ENCODE measurements around the gene COL6A3.

Gene COL6A3

GRCh38 chr2:237345891-237346640 lies 67.9 kb downstream of the COL6A3 start:
- DNase-seq, result no peak

GRCh38 chr2:237345411-237345810 lies 68.6 kb downstream of the COL6A3 start:
- no peak for DNase-seq

DNA sequence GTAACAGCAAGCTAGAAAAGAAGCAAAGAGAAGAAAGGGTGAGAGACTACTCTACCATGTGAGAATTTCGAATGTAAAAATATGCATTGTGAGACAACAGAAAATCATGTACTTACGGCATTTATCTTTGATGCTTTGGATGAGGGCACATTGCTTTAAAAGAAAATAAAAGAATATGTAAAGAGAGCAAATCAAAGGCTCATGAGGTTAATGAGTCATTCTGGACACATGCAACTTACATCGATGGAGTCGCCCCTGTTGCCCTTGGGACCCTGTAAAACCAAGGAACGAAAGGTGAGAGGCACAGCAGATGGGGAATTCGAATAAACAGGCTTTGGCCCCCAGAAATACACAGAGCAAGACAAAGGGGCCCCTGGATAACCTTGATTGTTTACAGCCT lies 69.0 kb downstream of the COL6A3 start:
- DNase-seq, result no peak

DNA sequence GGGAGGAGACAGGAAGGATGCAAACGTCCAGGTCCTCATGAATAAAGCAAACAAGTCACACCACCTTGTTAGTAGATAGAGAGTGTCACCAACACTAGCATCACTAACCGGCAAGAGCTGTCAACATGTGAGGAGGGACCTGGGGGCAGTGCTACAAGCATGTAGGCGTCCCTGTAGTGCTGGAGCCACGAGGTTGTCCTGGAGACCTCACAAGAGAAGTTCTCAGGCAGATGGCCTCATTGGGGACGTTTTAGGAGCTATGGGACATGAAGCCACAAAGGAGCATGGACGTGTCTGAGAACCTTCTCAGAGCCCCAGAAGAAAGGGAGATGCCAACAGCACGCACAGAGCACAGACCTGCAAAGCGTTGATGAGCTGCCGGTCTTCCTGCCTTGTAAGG lies 70.0 kb downstream of the COL6A3 start:
- no peak for DNase-seq

GRCh38 chr2:237341872-237342271 lies 72.1 kb downstream of the COL6A3 start:
- DNase-seq, result no peak

DNA sequence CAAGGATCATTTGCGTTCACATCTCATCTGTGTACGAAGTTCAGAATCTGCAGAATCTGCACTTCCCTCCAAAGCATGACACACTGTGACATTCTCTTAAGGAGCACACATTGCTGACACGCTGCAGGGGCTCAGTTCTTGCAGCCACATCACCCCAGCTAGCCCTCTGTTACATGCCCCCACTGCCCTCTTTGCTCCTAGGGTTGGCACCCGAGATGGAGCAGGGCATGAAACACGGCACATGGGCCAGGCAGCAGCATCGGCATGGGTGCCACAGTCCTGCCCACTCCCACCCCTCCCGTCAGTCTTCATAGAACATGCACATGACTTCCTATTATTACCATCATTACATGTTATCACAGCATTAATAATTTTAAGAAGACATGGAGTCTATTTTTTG lies 76.4 kb downstream of the COL6A3 start:
- DNase-seq, result no peak

DNA sequence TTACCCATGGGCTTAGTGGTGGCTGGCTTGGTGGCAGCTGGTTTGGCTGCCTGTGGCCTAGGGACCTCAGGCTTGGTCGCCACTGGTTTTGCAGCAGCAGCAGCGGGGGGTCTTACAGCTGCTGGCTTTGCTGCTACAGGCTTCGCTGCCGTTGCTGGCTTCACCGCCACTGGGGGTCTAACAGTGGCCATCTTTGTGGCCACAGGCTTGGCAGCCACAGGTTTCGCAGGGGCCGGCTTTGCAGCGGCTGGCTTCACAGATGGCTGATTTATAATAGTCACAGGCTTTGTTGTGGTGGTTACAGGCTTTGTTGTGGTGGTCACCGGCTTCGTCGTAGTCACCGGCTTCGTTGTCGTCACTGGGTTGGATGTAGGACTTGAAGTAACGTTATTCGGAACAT lies 77.8 kb downstream of the COL6A3 start:
- DNase-seq, result no peak

DNA sequence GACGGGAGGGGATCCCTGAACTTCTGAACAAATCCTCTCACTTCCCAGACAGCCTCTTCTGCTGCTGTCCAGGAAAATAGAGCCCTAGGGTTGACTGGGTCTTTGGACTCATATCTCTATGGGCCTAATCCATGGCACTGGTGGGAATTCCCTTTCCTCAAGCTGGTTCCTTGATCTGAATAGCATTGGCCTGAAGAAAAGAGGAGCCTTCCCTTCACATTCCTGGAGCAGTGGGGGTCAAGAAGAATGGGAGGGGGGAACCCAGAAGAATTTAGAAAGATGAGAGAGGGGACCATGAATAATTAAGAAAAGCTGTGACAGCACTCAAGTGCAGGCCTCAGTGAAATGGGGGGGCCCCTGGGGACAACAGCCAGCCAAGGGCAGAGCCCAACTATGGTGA lies 80.2 kb downstream of the COL6A3 start:
- DNase-seq, result no peak

DNA sequence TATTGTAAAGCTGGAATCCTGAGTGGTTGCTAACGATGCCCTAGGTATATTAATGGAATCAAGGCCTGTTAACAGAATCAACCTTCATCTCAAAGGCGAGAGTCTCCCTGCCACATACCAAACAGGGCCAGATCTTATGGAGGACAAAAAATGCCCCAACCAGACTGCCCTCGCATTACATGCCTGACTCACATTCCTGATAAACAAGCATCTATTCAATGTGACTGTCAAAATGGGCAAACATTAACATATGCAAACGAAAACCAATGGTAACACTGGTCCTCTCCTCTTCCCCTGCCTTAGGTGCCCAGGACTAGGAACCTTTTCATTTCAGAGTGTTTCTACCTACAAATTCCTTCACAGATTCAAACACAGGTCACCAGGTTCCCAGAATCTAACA lies 83.4 kb downstream of the COL6A3 start:
- DNase-seq, result no peak

DNA sequence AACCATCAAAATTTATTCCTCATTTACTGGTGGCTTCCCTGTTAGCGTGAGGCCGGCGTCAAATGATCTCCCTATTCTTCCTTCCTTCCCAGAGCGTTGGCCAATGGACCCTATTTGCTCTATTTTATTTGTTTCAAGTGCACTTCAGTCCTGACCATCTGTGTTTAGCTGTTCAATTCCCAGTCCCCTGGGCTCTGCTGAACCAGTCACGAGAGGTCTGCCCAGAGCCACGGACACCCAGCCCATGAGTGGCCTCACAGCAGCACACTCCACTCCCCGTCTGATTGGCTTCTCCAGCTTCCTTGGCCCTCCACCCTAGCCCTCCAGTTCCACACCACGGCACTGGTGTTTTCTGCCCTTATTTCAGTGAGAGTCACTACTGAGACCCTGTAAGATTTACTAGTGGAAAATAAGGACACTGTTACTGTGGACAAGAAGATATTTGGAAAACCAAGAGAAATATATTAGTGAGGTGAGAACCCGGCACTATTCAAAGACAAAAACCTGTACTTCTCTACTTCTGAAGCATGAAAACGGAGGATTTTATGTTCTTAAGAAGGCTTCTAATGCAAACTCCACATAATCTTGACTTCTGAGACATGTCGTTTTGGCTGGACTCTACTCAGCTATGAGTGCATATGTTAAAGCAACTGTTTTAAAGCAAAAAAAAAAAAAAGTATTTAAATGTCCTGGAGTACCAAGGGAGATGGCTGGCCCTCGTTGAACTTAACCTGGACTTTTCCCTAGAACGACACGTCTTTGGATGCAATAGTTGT lies 86.6 kb downstream of the COL6A3 start:
- DNase-seq, result no peak

GRCh38 chr2:237326266-237327171 lies 87.4 kb downstream of the COL6A3 start:
- DNase-seq, result no peak

DNA sequence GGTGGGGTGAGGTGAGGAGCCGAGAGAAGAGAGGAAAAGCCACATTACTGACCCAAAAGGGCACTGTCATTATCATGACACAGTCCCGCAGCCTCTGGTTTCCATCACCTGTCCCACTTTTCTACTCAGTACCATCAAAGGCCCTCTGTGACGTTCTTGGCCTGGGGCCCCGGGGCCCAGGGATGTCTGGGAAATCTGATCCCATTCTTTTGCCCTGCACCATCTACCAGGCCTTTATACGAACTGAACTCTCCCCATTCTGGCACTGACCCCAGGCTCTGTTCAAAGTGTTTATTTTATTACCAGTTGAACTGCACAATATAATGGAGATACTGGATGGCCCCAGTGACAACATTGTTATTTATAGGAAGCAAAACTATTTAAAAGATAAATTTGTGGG lies 89.1 kb downstream of the COL6A3 start:
- DNase-seq, result no peak

GRCh38 chr2:237324405-237324831 lies 89.5 kb downstream of the COL6A3 start:
- no peak for DNase-seq

DNA sequence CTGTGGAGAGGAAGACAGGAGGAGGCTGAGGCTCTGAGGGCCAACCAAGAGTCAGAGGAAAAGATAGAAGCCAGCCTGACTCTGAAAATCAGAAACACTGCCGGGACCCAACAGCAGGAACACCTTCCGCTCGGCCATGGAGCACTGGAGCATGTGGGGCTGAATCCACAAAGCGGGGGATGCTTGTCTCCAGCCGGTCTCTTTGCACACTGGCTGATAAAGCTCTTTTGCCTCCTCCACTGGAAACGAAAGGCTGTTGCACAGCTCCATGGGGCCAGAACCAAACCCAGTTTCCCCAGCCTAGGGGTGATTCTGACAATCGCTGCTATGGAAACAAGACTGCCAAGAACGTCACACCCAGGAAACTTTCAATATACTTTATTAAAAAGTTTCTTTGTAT lies 90.3 kb downstream of the COL6A3 start:
- no peak for DNase-seq

DNA sequence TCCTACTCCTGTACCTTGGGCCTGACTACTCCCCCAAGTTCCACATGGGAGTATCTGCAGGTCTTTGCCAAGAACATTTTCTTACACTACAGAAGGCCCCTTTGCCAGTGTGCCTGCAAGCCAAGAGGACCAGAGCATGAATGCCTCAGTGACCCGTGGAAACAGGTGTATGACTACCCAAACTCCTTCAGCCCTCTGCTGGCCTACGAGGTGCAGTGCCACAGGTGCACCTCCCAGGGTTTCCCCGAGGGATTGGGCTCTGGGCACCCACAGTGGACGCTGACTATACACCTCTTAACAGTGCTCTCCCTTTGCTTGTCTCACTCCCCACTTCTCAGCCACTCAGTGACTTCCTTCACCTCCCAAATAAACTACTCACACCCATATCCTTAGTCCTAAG lies 91.4 kb downstream of the COL6A3 start:
- no peak for DNase-seq

DNA sequence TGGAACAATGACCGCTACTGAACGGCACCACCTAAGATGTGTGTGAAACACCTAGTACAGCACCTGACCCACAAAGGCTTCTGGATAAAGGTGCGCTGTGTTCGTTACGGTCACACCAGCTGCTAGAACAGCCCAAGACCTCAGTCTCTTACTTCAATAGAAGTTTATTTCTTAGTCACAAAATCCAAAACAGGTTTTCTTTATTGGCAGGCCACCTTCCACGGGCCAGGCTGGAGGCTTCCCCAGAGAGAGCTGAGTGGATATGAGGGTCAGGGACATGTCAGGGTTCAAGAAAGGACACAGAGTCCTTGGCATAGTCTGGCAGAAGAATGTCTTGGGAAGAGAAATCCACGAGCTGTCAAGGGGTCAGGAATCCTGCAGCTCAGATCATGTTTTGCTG lies 92.2 kb downstream of the COL6A3 start:
- DNase-seq, result no peak

DNA sequence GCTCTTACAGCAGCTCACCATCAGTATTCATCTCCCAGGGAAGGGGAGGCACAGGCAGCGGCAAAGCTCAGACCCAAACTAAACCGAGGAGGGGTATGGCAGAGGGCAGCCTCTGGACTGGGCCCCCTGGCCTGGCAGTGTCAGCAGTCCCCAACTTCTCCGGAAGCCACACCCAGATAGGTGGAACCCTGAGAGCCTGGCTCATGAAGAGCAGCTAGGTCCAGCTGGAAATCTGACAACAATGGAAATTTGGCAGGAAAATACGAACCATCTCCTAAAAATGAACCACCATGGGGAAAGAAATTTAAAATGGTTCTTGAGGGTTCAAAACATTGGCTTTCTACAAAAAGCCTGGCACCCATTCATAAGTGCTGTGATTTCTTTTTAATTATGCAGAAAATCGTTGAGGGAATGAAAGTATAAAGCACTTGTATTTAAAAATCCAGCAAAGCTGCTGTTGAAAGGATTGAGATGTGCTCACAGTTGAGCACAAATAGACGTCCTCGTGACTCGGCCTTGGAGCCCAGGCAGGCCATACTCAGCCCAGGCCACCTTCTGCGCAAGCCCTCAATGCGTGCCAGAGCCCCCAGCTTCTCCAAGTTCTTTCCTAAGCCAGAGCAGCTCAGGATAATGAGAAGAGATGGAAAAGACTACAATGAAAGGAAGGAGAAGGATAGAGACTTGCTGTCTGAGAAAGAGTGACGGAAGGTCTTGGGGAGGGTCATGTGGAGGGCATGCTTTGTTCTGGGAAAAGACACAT lies 93.0 kb downstream of the COL6A3 start:
- no peak for DNase-seq

DNA sequence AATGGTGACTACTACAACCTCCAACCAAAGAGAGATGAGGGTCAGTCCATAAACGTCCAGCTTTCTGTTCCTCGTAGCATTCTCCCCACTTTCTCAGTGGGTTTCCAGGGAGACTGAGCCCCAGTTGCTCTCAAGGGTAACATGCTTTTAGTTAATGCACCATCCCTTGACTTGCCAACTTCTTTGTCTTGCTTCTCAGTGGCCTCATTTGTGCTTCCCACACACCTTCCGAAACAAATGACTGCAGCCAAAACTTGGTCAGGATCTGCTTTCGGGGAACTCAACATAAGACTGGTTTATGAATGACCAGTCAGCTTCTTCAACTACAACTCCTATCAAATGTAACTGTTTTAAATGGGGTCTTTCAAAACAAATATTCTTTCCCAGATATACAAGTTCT lies 94.1 kb downstream of the COL6A3 start:
- no peak for DNase-seq

- DNase-seq, result no peak
These were observed 94.7 kb downstream of the COL6A3 start for GRCh38 chr2:237319086-237319820.

GRCh38 chr2:237316339-237316738 lies 97.6 kb downstream of the COL6A3 start:
- no peak for DNase-seq

GRCh38 chr2:237315829-237316225 lies 98.1 kb downstream of the COL6A3 start:
- DNase-seq, result no peak

Measured in NCI-H187 (cell line).